GM21367 (cell line): Measurements from ENCODE around the gene UTP3.
"Not testable (repeated sequence)": the region's sequence is repeated elsewhere in the genome, so short reads cannot be mapped to it uniquely, and the experiment has no call there.

Experiments used
- ATAC-seq: cut with Tn5 transposase; IDR thresholded peaks from one replicate; pipeline ENCODE4 v1.9.1; 2021; ENCODE audit not compliant: unreplicated experiment

The UTP3 gene

GRCh38 chr4:70687821-70688794 is at the start of gene UTP3:
Gene UTP3 (plus strand): TSS chr4:70688532. CDS start chr4:70688678, 146 bp downstream.
- peak; percentile 90 for ATAC-seq

GRCh38 chr4:70640192-70640591 is 48.1 kb upstream of the UTP3 start:
- ATAC-seq = no peak

GRCh38 chr4:70650741-70651140 is 37.6 kb upstream of the UTP3 start:
- ATAC-seq = not testable (repeated sequence)

DNA sequence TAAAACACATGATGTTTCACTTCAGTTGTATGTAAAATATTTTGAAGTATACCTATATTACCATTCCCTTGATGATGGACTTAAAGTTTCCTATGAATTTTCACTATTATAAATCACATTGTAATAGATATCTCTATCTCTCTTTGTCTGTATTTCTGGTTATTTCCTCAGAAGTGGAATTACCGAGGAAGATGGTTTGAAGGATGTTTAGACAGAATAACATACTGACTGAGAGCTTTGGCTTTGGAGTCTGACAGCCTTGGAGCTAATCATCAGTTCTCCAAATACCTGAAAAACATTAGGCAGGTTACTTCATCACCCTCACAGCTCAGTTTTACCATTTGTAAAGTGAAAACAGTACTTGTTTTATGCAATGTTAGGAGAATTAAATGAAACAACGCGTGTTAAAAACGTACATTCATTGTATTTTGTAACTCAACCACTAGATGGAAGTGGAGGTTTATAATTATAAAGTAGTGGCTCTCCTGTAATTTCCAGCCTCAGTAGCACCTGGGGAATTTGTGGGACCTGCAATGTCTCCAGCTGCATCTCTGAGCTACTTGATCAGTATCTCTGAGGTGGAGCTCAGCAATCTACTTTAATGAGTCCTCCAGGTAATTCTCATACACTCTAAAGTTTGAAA is 36.3 kb upstream of the UTP3 start:
- ATAC-seq = peak; percentile 55

DNA sequence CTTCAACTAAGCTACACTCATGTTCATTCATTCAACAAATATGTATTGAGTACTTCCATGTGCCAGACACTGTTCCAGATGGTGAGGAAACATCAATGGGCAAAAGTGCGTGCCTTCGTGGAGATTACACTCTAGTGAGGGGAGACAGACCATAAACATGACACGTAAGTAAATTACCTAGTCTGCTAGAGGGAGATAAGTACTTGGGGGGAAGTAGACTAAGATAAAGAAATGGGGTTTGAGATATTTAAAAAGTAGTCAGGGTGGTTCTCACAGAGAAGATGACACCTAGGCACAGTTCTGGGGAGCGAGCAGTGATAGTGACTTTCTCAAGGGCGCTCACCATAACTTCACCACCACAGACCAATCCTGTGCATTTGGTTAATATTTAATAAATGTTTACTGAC is 33.7 kb upstream of the UTP3 start:
- ATAC-seq = no peak

- no peak for ATAC-seq
Measured at GRCh38 chr4:70657326-70657725, 31.0 kb upstream of the UTP3 start.

- no peak for ATAC-seq
Measured at GRCh38 chr4:70658418-70658817, 29.9 kb upstream of the UTP3 start.

DNA sequence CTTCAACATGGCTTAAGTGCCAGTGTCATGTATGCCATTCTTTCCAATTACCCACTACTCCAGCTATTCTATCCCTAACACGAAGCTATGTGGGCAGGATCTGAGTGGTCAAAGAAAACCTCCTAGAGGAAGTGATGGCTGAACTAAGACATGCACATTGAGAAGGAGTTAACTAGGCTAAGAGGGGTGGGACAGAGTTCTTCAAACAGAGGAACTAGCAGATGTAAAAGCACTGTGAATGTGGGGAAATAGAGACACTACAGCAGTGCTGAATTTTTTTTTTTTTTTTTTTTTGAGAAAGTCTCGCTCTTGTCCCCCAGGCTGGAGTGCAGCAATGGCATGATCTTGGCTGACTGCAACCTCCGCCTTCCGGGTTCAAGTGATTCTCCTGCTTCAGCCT is 28.2 kb upstream of the UTP3 start:
- ATAC-seq = no peak

- ATAC-seq = not testable (repeated sequence)
Measured at GRCh38 chr4:70661309-70661922, 26.9 kb upstream of the UTP3 start.

DNA sequence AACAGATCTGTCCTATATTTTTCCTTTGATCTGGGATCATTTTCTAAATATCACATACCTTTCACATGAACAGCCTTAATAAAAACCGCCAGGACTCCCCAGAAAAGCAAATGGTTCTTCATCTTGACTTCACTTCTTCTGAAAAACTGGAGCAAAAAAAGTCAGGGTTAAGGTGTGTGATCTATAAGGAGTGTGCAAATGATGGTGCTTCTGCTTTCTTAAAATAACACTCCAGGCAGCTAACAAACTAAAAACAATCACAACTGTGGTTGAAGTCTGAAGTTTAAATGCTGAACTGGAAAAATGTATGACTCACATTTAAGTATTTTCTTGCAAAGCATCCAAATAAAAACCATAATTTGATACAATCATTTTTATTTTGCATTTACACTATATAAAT is 22.0 kb upstream of the UTP3 start, which contains the start of gene JCHAIN:
JCHAIN (minus strand) TSS at position 140 of the 400 bp plus-strand sequence; CDS start at position 122, 18 bp downstream.
- ATAC-seq = peak; percentile 60

DNA sequence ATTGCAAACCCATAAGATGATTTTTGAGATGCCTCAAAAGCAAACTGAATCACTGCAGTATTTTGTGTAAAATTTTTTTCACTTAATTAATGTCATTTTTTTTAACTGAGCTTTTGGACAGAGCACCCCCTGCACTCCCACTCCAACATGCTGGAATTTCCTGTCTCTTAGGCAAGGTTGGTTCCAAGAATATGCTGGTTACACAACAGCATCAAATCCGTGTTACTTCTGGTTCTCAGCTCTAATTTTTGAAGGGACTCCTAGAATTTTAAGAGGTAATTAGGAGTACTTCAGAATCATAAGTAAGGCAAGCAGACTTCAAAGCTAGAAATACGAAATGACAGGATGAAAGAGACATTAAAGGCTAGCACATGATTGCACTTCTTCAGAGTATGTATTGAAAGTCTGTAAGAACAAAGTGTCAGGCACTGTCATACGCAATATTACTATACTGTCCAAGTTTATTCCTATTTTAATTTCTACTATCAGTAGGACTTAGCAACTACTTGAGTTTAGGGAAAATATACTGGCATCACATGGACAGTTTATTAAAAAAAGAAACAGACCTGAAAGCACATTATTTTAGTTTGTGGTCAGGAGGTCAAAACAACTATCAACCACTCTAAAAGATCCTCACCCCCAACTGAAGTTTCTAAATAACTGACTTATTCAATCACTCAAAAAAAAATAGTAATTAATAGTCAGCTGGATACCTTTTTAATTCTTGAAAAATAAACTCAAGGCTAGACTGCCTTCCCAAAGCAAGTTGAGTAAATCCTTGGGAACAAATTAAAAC is 20.4 kb upstream of the UTP3 start:
- ATAC-seq = peak; percentile 48

DNA sequence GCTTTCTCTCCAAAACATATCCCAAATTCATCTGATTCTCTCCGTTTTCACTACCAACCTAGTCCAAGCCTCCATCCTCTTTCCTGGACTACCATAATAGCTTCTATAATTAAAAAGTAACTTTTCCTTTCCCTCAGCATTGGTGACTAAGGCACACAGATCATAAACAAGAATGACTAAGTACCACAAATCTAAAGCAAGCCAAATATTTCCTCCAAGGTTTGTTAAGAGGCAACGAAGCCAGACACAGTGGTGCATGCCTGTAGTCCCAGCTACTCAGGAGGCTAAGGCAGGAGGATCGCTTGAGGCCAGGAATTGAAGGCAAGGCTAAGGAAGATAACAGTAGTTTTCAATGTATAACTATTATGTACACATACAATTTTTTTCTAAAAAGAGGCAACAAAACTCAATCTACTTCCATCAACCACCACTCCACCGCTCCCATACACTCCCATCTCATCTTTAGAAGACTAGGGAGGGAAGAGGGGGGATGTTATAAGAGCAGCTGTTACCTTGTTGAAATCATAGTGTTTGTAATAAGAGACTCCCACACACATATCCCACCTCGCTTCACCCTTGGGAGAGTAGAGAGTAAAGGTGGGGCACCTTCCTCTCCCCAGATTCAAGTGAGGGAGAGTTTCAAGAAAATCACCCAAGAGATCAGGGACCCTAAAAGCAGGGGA is 17.9 kb upstream of the UTP3 start:
- no peak for ATAC-seq

GRCh38 chr4:70671091-70671490 is 17.2 kb upstream of the UTP3 start:
- ATAC-seq = no peak

DNA sequence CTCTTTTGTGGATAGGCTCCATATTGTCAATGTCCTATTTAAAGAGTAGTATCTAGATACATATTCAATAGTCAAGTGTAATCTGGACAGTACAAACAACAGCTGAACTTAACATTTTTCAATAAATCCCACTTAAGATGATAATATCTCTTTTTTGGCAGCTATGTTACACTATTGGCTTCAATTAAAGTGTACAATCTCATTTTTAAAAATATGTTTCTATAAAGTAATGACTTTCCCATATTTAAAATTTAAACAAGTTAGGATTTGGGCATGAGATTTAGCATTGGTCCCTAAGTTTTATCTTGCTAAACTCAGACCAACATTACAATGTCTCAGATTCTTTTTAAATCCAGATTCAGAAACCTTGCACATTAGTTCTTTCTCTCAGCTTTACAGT is 14.1 kb upstream of the UTP3 start:
- no peak for ATAC-seq

GRCh38 chr4:70674731-70675130 is 13.6 kb upstream of the UTP3 start:
- no peak for ATAC-seq

DNA sequence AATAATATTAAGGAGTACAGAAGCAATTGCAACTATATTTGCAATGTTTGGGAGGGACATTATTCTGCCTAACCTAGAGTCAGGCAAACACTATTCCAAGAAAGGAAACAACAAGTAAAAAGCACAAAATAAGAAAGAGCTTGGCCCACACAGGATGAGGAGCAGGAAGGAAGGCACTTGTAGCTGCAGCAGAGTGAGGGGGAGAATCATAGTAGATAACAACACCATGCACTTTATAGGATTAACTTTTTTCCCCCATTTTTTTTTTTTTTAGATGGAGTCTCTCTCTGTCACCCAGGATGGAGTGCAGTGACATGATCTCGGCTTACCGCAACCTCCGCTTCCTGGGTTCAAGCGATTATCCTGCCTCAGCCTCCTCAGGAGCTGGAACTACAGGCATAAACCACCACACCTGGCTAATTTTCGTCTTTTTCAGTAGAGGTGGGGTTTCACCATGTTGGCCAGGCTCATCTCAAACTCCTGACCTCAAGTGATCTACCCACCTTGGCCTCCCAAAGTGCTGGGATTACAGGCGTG is 11.7 kb upstream of the UTP3 start:
- no peak for ATAC-seq

GRCh38 chr4:70678383-70678999 is 9.8 kb upstream of the UTP3 start:
- ATAC-seq = peak; percentile 67

DNA sequence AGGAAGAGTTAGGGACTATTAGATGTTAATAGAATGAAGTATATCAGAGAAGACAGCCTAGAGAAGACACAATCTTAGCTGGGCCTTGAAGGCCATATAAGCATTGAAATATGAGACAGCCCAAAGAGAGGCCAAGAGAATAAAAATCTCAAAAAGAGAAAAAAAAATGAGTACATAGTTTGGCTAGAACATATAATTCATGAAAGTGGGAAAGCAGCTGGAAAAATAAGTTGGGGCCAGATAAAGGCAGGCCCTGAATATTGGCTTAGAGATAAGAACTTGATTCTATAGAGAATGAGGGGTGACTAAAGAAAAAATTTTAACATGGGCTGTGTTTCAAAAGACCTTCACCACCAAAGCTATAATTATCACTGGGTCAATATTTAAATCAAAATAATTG is 7.4 kb upstream of the UTP3 start:
- no peak for ATAC-seq

DNA sequence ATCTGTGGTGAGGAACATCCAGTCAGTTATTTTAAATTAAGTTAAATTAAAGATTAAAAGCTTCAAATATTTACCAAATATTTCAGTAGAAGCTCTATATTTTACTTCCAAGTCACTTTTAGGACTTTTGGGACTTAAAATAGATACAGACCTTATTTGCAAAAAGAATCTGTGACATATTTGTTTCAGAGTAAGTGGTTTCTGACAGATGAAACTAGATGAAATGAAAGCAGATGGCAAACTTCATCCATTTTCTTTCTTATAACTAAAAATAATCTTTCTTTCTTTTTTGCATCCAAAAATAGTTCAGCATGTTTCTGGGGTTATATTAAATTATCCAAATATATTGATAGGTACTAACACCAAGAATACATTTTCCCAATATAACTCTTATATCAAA is 6.6 kb upstream of the UTP3 start:
- peak; percentile 38 for ATAC-seq
